Hepatocyte (in vitro differentiated cells): ENCODE results near the gene ABCC12. TPM values are rescaled to one million over a fixed set of nuclear protein-coding genes. Genes with fewer than 3 reads are reported as not detected.

Experiments used
- DNase-seq: peaks from one replicate; pipeline ENCODE4 v3.0.0-alpha.2; 2016; ENCODE audit warnings: low spot score
- H2AFZ ChIP-seq: fragments of 200-600 bp; sonication (generic); 2 replicates; pipeline ENCODE4 v1.6.0; 2016; ENCODE audit warnings: antibody characterized with exemption, mild to moderate bottlenecking
- H3K27ac ChIP-seq: fragments of 200-600 bp; sonication (generic); 2 replicates; pipeline ENCODE4 v1.5.1; 2016; ENCODE audit warnings: mild to moderate bottlenecking
- H3K27me3 ChIP-seq: fragments of 200-600 bp; sonication (generic); 2 replicates; pipeline ENCODE4 v1.6.1; 2016
- H3K36me3 ChIP-seq: fragments of 200-600 bp; sonication (generic); replicated peaks from 2 replicates; pipeline ENCODE4 v1.5.1; 2016; ENCODE audit warnings: low read depth; ENCODE audit not compliant: insufficient read depth
- H3K4me1 ChIP-seq: fragments of 200-600 bp; sonication (generic); 2 replicates; pipeline ENCODE4 v1.5.1; 2016; ENCODE audit warnings: mild to moderate bottlenecking, moderate library complexity; ENCODE audit not compliant: insufficient read depth
- H3K4me2 ChIP-seq: fragments of 200-600 bp; sonication (generic); 2 replicates; pipeline ENCODE4 v1.6.0; 2016
- H3K4me3 ChIP-seq: fragments of 200-600 bp; sonication (generic); 2 replicates; pipeline ENCODE4 v1.5.1; 2016; ENCODE audit warnings: mild to moderate bottlenecking
- H3K79me2 ChIP-seq: fragments of 200-600 bp; sonication (generic); 2 replicates; pipeline ENCODE4 v1.6.0; 2017; ENCODE audit warnings: mild to moderate bottlenecking
- H3K9me2 ChIP-seq: fragments of 200-600 bp; sonication (generic); replicated peaks from 2 replicates; pipeline ENCODE4 v1.6.0; 2017; ENCODE audit warnings: mild to moderate bottlenecking; ENCODE audit not compliant: insufficient read depth
- H3K9me3 ChIP-seq: fragments of 200-600 bp; sonication (generic); 2 replicates; pipeline ENCODE4 v1.5.1; 2016; ENCODE audit warnings: low read depth, mild to moderate bottlenecking
- H4K20me1 ChIP-seq: fragments of 200-600 bp; sonication (generic); 2 replicates; pipeline ENCODE4 v1.6.0; 2016; ENCODE audit warnings: mild to moderate bottlenecking; ENCODE audit not compliant: insufficient read depth, poor library complexity, severe bottlenecking
- CTCF ChIP-seq: fragments of 200-600 bp; sonication (generic); IDR thresholded peaks from 2 replicates; pipeline ENCODE4 v1.5.1; 2016; ENCODE audit warnings: antibody characterized with exemption, mild to moderate bottlenecking; ENCODE audit not compliant: poor library complexity
- EZH2 ChIP-seq: fragments of 200-600 bp; sonication (generic); IDR thresholded peaks from 2 replicates; pipeline ENCODE4 v1.6.1; 2016; ENCODE audit warnings: antibody characterized with exemption, mild to moderate bottlenecking, borderline replicate concordance
- EZH2phosphoT487 ChIP-seq: fragments of 200-600 bp; sonication (generic); IDR thresholded peaks from one replicate; pipeline ENCODE4 v1.6.1; 2018; ENCODE audit warnings: antibody characterized with exemption, mild to moderate bottlenecking, low read depth, moderate library complexity; ENCODE audit not compliant: unreplicated experiment, severe bottlenecking
- WGBS: methylation state at CpG from one replicate; pipeline ENCODE4 v1.1.6; 2016; ENCODE audit warnings: low lambda C conversion rate; ENCODE audit errors: missing lambda C conversion rate; 5-methylcytosine and 5-hydroxymethylcytosine counted together
- polyA plus RNA-seq: library from polyadenylated mRNA; unstranded; fragments of >200 nt; fragmentation: Nextera tagmentation; extraction: Ambion mirVana; gene quantifications from 2 replicates; pipeline ENCODE4 v1.2.1, GENCODE V29; 2016
- total RNA-seq: library from RNA; depleted of rRNA; stranded (reverse); fragments of >200 nt; gene quantifications from 2 replicates; pipeline ENCODE4 v1.2.3, GENCODE V29; 2014

Gene ABCC12
- total and polyA plus RNA-seq, 2 experiments from 2014 or later = not detected

- TF ChIP-seq CTCF = no peak
- TF ChIP-seq EZH2 = no peak
- TF ChIP-seq EZH2phosphoT487 = no peak
- Histone ChIP-seq H3K9me2 (no peaks in the 10 kb centered on the region), H2AFZ (no peak overlapping the region), H3K9me3 (no peaks in the 10 kb centered on the region), H3K4me2 (no peak overlapping the region), H3K4me1 (no peaks in the 10 kb centered on the region), H3K36me3 (no peaks in the 10 kb centered on the region), H4K20me1 (no peaks in the 10 kb centered on the region), H3K27ac (no peak overlapping the region), H3K79me2 (no peaks in the 10 kb centered on the region), H3K27me3 (no peaks in the 10 kb centered on the region), H3K4me3 (no peak overlapping the region)
- DNase-seq = no peak
- 72% methylated on average over 3 of the region's 3 CpGs for WGBS
These were observed 43.2 kb downstream of the ABCC12 start for GRCh38 chr16:48112600-48112999.

- Histone ChIP-seq H3K9me3 (no peaks in the 10 kb centered on the region), H3K79me2 (no peaks in the 10 kb centered on the region), H3K4me2 (no peak overlapping the region), H3K36me3 (no peaks in the 10 kb centered on the region), H3K27me3 (no peaks in the 10 kb centered on the region), H3K4me1 (no peaks in the 10 kb centered on the region), H2AFZ (no peak overlapping the region), H3K27ac (no peak overlapping the region), H3K9me2 (no peaks in the 10 kb centered on the region), H4K20me1 (no peaks in the 10 kb centered on the region), H3K4me3 (no peak overlapping the region)
- WGBS = 86% methylated on average over 5 of the region's 5 CpGs
- TF ChIP-seq CTCF (no peak), EZH2phosphoT487 (no peak), EZH2 (no peak)
- DNase-seq = no peak
These were observed 44.8 kb downstream of the ABCC12 start for GRCh38 chr16:48110982-48111381.

- Histone ChIP-seq H3K36me3 (no peaks in the 10 kb centered on the region), H3K27me3 (no peaks in the 10 kb centered on the region), H3K4me1 (no peaks in the 10 kb centered on the region), H3K9me2 (no peaks in the 10 kb centered on the region), H4K20me1 (no peaks in the 10 kb centered on the region), H3K9me3 (no peaks in the 10 kb centered on the region), H2AFZ (no peak overlapping the region), H3K4me3 (no peak overlapping the region), H3K27ac (no peak overlapping the region), H3K4me2 (no peak overlapping the region), H3K79me2 (no peaks in the 10 kb centered on the region)
- no peak for DNase-seq
- WGBS = 94% methylated on average over 7 of the region's 7 CpGs
- no peak for TF ChIP-seq EZH2
- no peak for TF ChIP-seq EZH2phosphoT487
- TF ChIP-seq CTCF = no peak
These were observed 45.8 kb downstream of the ABCC12 start for GRCh38 chr16:48110000-48110399.

- Histone ChIP-seq H3K27me3 (no peaks in the 10 kb centered on the region), H3K9me3 (no peaks in the 10 kb centered on the region), H3K4me1 (no peaks in the 10 kb centered on the region), H3K4me2 (no peak overlapping the region), H3K9me2 (no peaks in the 10 kb centered on the region), H2AFZ (no peak overlapping the region), H3K79me2 (no peaks in the 10 kb centered on the region), H3K4me3 (no peak overlapping the region), H3K36me3 (no peaks in the 10 kb centered on the region), H3K27ac (no peak overlapping the region), H4K20me1 (no peaks in the 10 kb centered on the region)
- TF ChIP-seq CTCF = no peak
- no peak for TF ChIP-seq EZH2phosphoT487
- no peak for TF ChIP-seq EZH2
- 90% methylated on average over 9 of the region's 9 CpGs for WGBS
- DNase-seq = no peak
These were observed 46.3 kb downstream of the ABCC12 start for GRCh38 chr16:48109475-48109874.
